Sigmoid colon (tissue), 4 donors: ENCODE measurements around the gene TRAPPC2.

Experiments used
- CTCF ChIP-seq, 4 experiments: fragments of 450-650 bp in 3 of 4; fragments of 200-600 bp in 1 of 4; IDR thresholded peaks; one replicate each; pipeline ENCODE4 v1.5.1; 2016 to 2019; ENCODE audit warnings: antibody characterized with exemption in 4 of 4, mild to moderate bottlenecking in 3 of 4, moderate library complexity in 2 of 4
- EP300 ChIP-seq, 4 donors: sonication (generic); formaldehyde crosslinking; IDR thresholded peaks; one replicate each; pipeline ENCODE4 v1.6.1; 2017; ENCODE audit warnings: antibody characterized with exemption in 4 of 4
- POLR2A ChIP-seq, 2 donors: fragments of 450-650 bp; IDR thresholded peaks; one replicate each; pipeline ENCODE4 v1.6.1; 2016; ENCODE audit warnings: antibody characterized with exemption in 2 of 2, mild to moderate bottlenecking in 2 of 2, moderate library complexity in 2 of 2
- POLR2AphosphoS5 ChIP-seq, 4 donors: sonication (generic); formaldehyde crosslinking; IDR thresholded peaks; one replicate each; pipeline ENCODE4 v1.6.1; 2017; ENCODE audit warnings: antibody characterized with exemption in 4 of 4

GRCh38 chrX:13752141-13752540 lies 17.7 kb upstream of the TRAPPC2 start:
- TF ChIP-seq CTCF (IDR thresholded peaks at IDR 0.05) (no peak), POLR2AphosphoS5 (IDR thresholded peaks at IDR 0.05) (no peak), POLR2A (IDR thresholded peaks at IDR 0.05) (no peak), EP300 (IDR thresholded peaks at IDR 0.05) (no peak)
